Neuronal stem cell (in vitro differentiated cells): Measurements from ENCODE around the gene PLCXD1.
"Not testable (repeated sequence)": the region's sequence is repeated elsewhere in the genome, so short reads cannot be mapped to it uniquely, and the experiment has no call there.

Source experiments
- DNase-seq: peaks from one replicate; pipeline ENCODE4 v3.0.0-alpha.2; 2013; ENCODE audit warnings: low spot score
- H2AFZ ChIP-seq: one replicate; pipeline ENCODE4 v1.6.1; 2013; ENCODE audit warnings: mild to moderate bottlenecking, low read length, inconsistent platforms
- H2AK5ac ChIP-seq: 2 replicates; pipeline ENCODE4 v1.6.1; 2013; ENCODE audit warnings: low read depth, mild to moderate bottlenecking, inconsistent platforms, low read length, moderate library complexity, mixed read lengths
- H2BK120ac ChIP-seq: 2 replicates; pipeline ENCODE4 v1.6.1; 2013; ENCODE audit warnings: low read depth, mild to moderate bottlenecking, inconsistent platforms, low read length, moderate library complexity, mixed read lengths
- H2BK12ac ChIP-seq: one replicate; pipeline ENCODE4 v1.6.1; 2013; ENCODE audit warnings: low read length, inconsistent platforms
- H2BK15ac ChIP-seq: 2 replicates; pipeline ENCODE4 v1.6.1; 2013; ENCODE audit warnings: mild to moderate bottlenecking, low read length, inconsistent platforms, mixed read lengths
- H2BK5ac ChIP-seq: one replicate; pipeline ENCODE4 v1.6.1; 2013; ENCODE audit warnings: inconsistent platforms, mild to moderate bottlenecking, low read length, moderate library complexity
- H3K14ac ChIP-seq: one replicate; pipeline ENCODE4 v1.6.1; 2013; ENCODE audit warnings: low read length, inconsistent platforms
- H3K18ac ChIP-seq: 2 replicates; pipeline ENCODE4 v1.6.1; 2013; ENCODE audit warnings: low read length, inconsistent platforms
- H3K23ac ChIP-seq: 2 replicates; pipeline ENCODE4 v1.6.1; 2013; ENCODE audit warnings: low read depth, mild to moderate bottlenecking, mixed read lengths, low read length, inconsistent platforms; ENCODE audit not compliant: poor library complexity
- H3K27ac ChIP-seq: replicated peaks from 3 replicates; pipeline ENCODE4 v1.5.1; 2013; ENCODE audit warnings: low read length, inconsistent platforms
- H3K27me3 ChIP-seq, 3 experiments: 2 replicates each; pipeline ENCODE4 v1.6.1; 2013; ENCODE audit warnings: low read length in 3 of 3, mild to moderate bottlenecking in 2 of 3, inconsistent platforms in 1 of 3, low read depth in 1 of 3, mixed read lengths in 1 of 3, moderate library complexity in 1 of 3; ENCODE audit not compliant: control insufficient read depth in 3 of 3, insufficient read depth in 3 of 3
- H3K36me3 ChIP-seq, 2 donors: replicated peaks in 1 of 2; 2 replicates each; pipeline ENCODE4 v1.6.1; 2013; ENCODE audit warnings: low read length in 2 of 2; ENCODE audit not compliant: control insufficient read depth in 2 of 2, insufficient read depth in 2 of 2
- H3K4ac ChIP-seq: 2 replicates; pipeline ENCODE4 v1.6.1; 2013; ENCODE audit warnings: inconsistent platforms, mild to moderate bottlenecking, low read length, moderate library complexity
- H3K4me1 ChIP-seq, 2 donors: 1 replicate in 1 of 2; 2 replicates in 1 of 2; pipeline ENCODE4 v1.6.1; 2013; ENCODE audit warnings: low read length in 2 of 2, low read depth in 1 of 2; ENCODE audit not compliant: control insufficient read depth in 2 of 2, insufficient read depth in 1 of 2
- H3K4me2 ChIP-seq: one replicate; pipeline ENCODE4 v1.6.1; 2013; ENCODE audit warnings: mild to moderate bottlenecking, low read length, inconsistent platforms; ENCODE audit not compliant: insufficient read depth, poor library complexity, severe bottlenecking
- H3K4me3 ChIP-seq, 2 donors: 2 replicates each; pipeline ENCODE4 v1.5.1; 2013; ENCODE audit warnings: low read length in 2 of 2, mild to moderate bottlenecking in 2 of 2, inconsistent platforms in 1 of 2, moderate library complexity in 1 of 2
- H3K79me1 ChIP-seq: one replicate; pipeline ENCODE4 v1.6.1; 2013; ENCODE audit warnings: low read depth, mild to moderate bottlenecking, inconsistent platforms, low read length, moderate library complexity
- H3K9ac ChIP-seq: one replicate; pipeline ENCODE4 v1.6.1; 2013; ENCODE audit warnings: mild to moderate bottlenecking, low read depth, low read length, inconsistent platforms; ENCODE audit not compliant: poor library complexity
- H3K9me3 ChIP-seq, 2 donors: replicated peaks in 1 of 2; 2 replicates each; pipeline versions ENCODE3 to v1.6.1; 2013; ENCODE audit warnings: low read length in 2 of 2, mild to moderate bottlenecking in 2 of 2, inconsistent platforms in 1 of 2, low read depth in 1 of 2, mixed read lengths in 1 of 2, moderate library complexity in 1 of 2; ENCODE audit not compliant: control insufficient read depth in 2 of 2, insufficient read depth in 1 of 2
- H4K8ac ChIP-seq: one replicate; pipeline ENCODE4 v1.6.1; 2013; ENCODE audit warnings: low read depth, mild to moderate bottlenecking, inconsistent platforms, low read length, moderate library complexity
- H4K91ac ChIP-seq: one replicate; pipeline ENCODE4 v1.6.1; 2013; ENCODE audit warnings: low read length, low read depth, mild to moderate bottlenecking, inconsistent platforms; ENCODE audit not compliant: poor library complexity
- WGBS, 2 donors: extraction: QIAGEN DNeasy Blood & Tissue Kit; methylation state at CpG; one replicate each; pipeline ENCODE4 v1.1.7; 2013; ENCODE audit warnings: missing lambda C conversion rate in 2 of 2, mixed read lengths in 1 of 2; ENCODE audit not compliant: insufficient read length in 2 of 2, insufficient replicate concordance in 1 of 2; ENCODE audit errors: extremely low coverage in 2 of 2; 5-methylcytosine and 5-hydroxymethylcytosine counted together

The PLCXD1 gene

GRCh38 chrX:320126-320783, 39.1 kb downstream of the PLCXD1 start:
- no peaks in the 10 kb centered on the region for H3K9me3 ChIP-seq
- H2BK15ac ChIP-seq = no peak overlapping the region
- no peak overlapping the region for H2BK12ac ChIP-seq
- H3K27ac ChIP-seq = no peak overlapping the region
- H4K91ac ChIP-seq = no peak overlapping the region
- peak overlapping the region; percentile 93 for H3K9ac ChIP-seq
- H2BK120ac ChIP-seq = no peak overlapping the region
- no peak overlapping the region for H4K8ac ChIP-seq
- H3K4me2 ChIP-seq = peak overlapping the region; percentile 89
- H3K14ac ChIP-seq = peak overlapping the region; percentile 56
- peak overlapping the region; percentile 99 for H3K18ac ChIP-seq
- H3K4me3 ChIP-seq = peak overlapping the region; percentile 89 to 91
- peaks cover 5 to 8% of the 10 kb centered on the region in 2 donors for H3K4me1 ChIP-seq
- H3K36me3 ChIP-seq = peaks cover 5 to 13% of the 10 kb centered on the region in 2 donors
- peak overlapping the region; percentile 97 for H2AK5ac ChIP-seq
- peaks cover 19% of the 10 kb centered on the region for H3K79me1 ChIP-seq
- no CpG with 5 or more reads among the region's 24 CpGs for WGBS, 2 donors
- H3K4ac ChIP-seq = no peak overlapping the region
- H2BK5ac ChIP-seq = peak overlapping the region; percentile 95
- H3K23ac ChIP-seq = no peak overlapping the region
- peak overlapping the region; percentile 31 for H2AFZ ChIP-seq
- DNase-seq = no peak
- H3K27me3 ChIP-seq = no peaks in the 10 kb centered on the region

- WGBS, 2 donors = no CpG with 5 or more reads among the region's 38 CpGs
- H3K4me3 ChIP-seq = no peak overlapping the region
- no peak overlapping the region for H4K91ac ChIP-seq
- H3K27ac ChIP-seq = no peak overlapping the region
- H3K4me2 ChIP-seq = no peak overlapping the region
- no peak overlapping the region for H3K4ac ChIP-seq
- no peak overlapping the region for H2BK15ac ChIP-seq
- no peak overlapping the region for H2BK12ac ChIP-seq
- H3K36me3 ChIP-seq = no peaks in the 10 kb centered on the region
- peak overlapping the region; percentile 95 for H3K23ac ChIP-seq
- no peaks in the 10 kb centered on the region for H3K27me3 ChIP-seq
- H3K14ac ChIP-seq = peak overlapping the region; percentile 47
- H3K18ac ChIP-seq = peak overlapping the region; percentile 90
- H3K4me1 ChIP-seq = peaks cover 5 to 8% of the 10 kb centered on the region in 2 donors
- no peak overlapping the region for H2BK5ac ChIP-seq
- H3K9me3 ChIP-seq = no peaks in the 10 kb centered on the region
- H2AFZ ChIP-seq = peak overlapping the region; percentile 65
- peaks cover 14% of the 10 kb centered on the region for H3K79me1 ChIP-seq
- DNase-seq = no peak
- peak overlapping the region; percentile 9 for H3K9ac ChIP-seq
- H4K8ac ChIP-seq = peak overlapping the region; percentile 83
- no peak overlapping the region for H2BK120ac ChIP-seq
- peak overlapping the region; percentile 43 for H2AK5ac ChIP-seq
These were observed 42.8 kb downstream of the PLCXD1 start for GRCh38 chrX:323721-324628.

GRCh38 chrX:324664-325063, 43.5 kb downstream of the PLCXD1 start:
- not testable (repeated sequence) for H3K9ac ChIP-seq, H3K4ac ChIP-seq, H2AK5ac ChIP-seq, H3K23ac ChIP-seq, H2BK5ac ChIP-seq, H4K91ac ChIP-seq, H3K27ac ChIP-seq, DNase-seq, H3K4me3 ChIP-seq, H3K4me1 ChIP-seq, H2AFZ ChIP-seq, H3K36me3 ChIP-seq, H3K4me2 ChIP-seq, H3K14ac ChIP-seq, H4K8ac ChIP-seq, H3K79me1 ChIP-seq, H2BK12ac ChIP-seq, H3K18ac ChIP-seq, H2BK15ac ChIP-seq, H3K9me3 ChIP-seq, H3K27me3 ChIP-seq, H2BK120ac ChIP-seq
- no CpG with 5 or more reads among the region's 14 CpGs for WGBS, 2 donors

- H2AK5ac ChIP-seq = no peak overlapping the region
- no peak overlapping the region for H3K4ac ChIP-seq
- no peak overlapping the region for H2BK120ac ChIP-seq
- peaks cover 3% of the 10 kb centered on the region for H3K79me1 ChIP-seq
- H3K18ac ChIP-seq = peak overlapping the region; percentile 64
- no peak overlapping the region for H3K14ac ChIP-seq
- peaks cover 3 to 6% of the 10 kb centered on the region in 2 donors for H3K4me1 ChIP-seq
- no CpG with 5 or more reads among the region's 33 CpGs for WGBS, 2 donors
- H3K9ac ChIP-seq = no peak overlapping the region
- no peak overlapping the region for H4K8ac ChIP-seq
- no peak overlapping the region for H2BK5ac ChIP-seq
- no peaks in the 10 kb centered on the region for H3K27me3 ChIP-seq
- no peak overlapping the region for H2AFZ ChIP-seq
- H3K27ac ChIP-seq = no peak overlapping the region
- H3K36me3 ChIP-seq = peaks cover 1 to 2% of the 10 kb centered on the region in 2 donors
- no peak for DNase-seq
- no peak overlapping the region for H3K4me2 ChIP-seq
- no peaks in the 10 kb centered on the region for H3K9me3 ChIP-seq
- peak overlapping the region; percentile 1 for H2BK12ac ChIP-seq
- H3K23ac ChIP-seq = peak overlapping the region; percentile 55
- H2BK15ac ChIP-seq = no peak overlapping the region
- no peak overlapping the region for H4K91ac ChIP-seq
- H3K4me3 ChIP-seq = peak overlapping the region in 1 of 2 donors; percentile 16
These were observed 46.5 kb downstream of the PLCXD1 start for GRCh38 chrX:327660-328126.
